Endothelial cell of umbilical vein (primary cell): ENCODE measurements around the gene POPDC3. TPM values are rescaled to one million over a fixed set of nuclear protein-coding genes. Genes with fewer than 3 reads are reported as not detected.
A peak's percentile ranks its signal among the peaks of the same experiment; 100 is the strongest.

ENCODE experiments used
- BruUV-seq: library from RNA; stranded (reverse); fragments of 400-500 nt; replicated peaks from 2 replicates; lab custom pipeline; 2021; lab: Mats Ljungman, UMichigan
- CTCF ChIA-PET: fragments of 300-600, 350-600 bp; sonication (Branson Sonifier 250); formaldehyde crosslinking; loops from one replicate; lab custom pipeline; 2021; ENCODE audit warnings: antibody characterized with exemption, inconsistent platforms; lab: Charles Lee
- POLR2A ChIA-PET: fragments of 300-600, 350-600 bp; sonication (Branson Sonifier 250); formaldehyde crosslinking; loops from one replicate; lab custom pipeline; 2021; ENCODE audit warnings: antibody characterized with exemption, inconsistent platforms; lab: Charles Lee
- DNase-seq: peaks from one replicate; pipeline ENCODE4 v3.0.0-alpha.2; 2011; ENCODE audit warnings: low read depth, low spot score
- FAIRE-seq: peaks from 2 replicates; lab custom pipeline; 2011; peaks lifted over from hg19 to GRCh38; lab: Jason Lieb, UNC
- H2AFZ ChIP-seq: 2 replicates; pipeline ENCODE4 v1.6.0; 2012; ENCODE audit warnings: low read depth, low read length, control low read depth, inconsistent platforms
- H3K27ac ChIP-seq: 2 replicates; pipeline ENCODE4 v1.5.1; 2011; ENCODE audit warnings: low read depth, mild to moderate bottlenecking, control low read depth, low read length, moderate library complexity; ENCODE audit not compliant: insufficient read depth
- H3K27me3 ChIP-seq, 2 experiments: 2 replicates each; pipeline versions ENCODE4 v1.6.0 to v1.6.1; 2011; ENCODE audit warnings: low read length in 2 of 2, mixed read lengths in 1 of 2; ENCODE audit not compliant: control insufficient read depth in 2 of 2, insufficient read depth in 2 of 2
- H3K36me3 ChIP-seq, 2 experiments: 2 replicates in 1 of 2; 3 replicates in 1 of 2; pipeline ENCODE4 v1.5.1; 2011; ENCODE audit warnings: low read length in 2 of 2, mild to moderate bottlenecking in 1 of 2, moderate library complexity in 1 of 2; ENCODE audit not compliant: control insufficient read depth in 2 of 2, insufficient read depth in 2 of 2; ENCODE audit errors: extremely low read depth in 1 of 2
- H3K4me1 ChIP-seq: 3 replicates; pipeline ENCODE4 v1.5.1; 2011; ENCODE audit warnings: mild to moderate bottlenecking, low read length; ENCODE audit not compliant: control insufficient read depth, insufficient read depth; ENCODE audit errors: extremely low read depth
- H3K4me2 ChIP-seq: 2 replicates; pipeline ENCODE4 v1.6.1; 2011; ENCODE audit warnings: low read length, control low read depth, mixed read lengths; ENCODE audit not compliant: insufficient read depth
- H3K4me3 ChIP-seq, 3 experiments: fragments of 200-600 bp in 1 of 3; sonication (generic), shearing (Covaris generic) in 1 of 3; replicated peaks in 1 of 3; 2 replicates each; pipeline ENCODE4 v1.5.1; 2011 to 2016; ENCODE audit warnings: control low read depth in 3 of 3, low read length in 3 of 3, mild to moderate bottlenecking in 2 of 3, inconsistent platforms in 1 of 3, low read depth in 1 of 3, moderate library complexity in 1 of 3; ENCODE audit not compliant: insufficient read depth in 1 of 3
- H3K79me2 ChIP-seq: 2 replicates; pipeline ENCODE4 v1.6.0; 2012; ENCODE audit warnings: low read length, inconsistent platforms; ENCODE audit not compliant: control insufficient read depth, insufficient read depth
- H3K9ac ChIP-seq: replicated peaks from 2 replicates; pipeline ENCODE3; 2011; ENCODE audit warnings: low read length, control low read depth; ENCODE audit not compliant: insufficient read depth; ENCODE audit errors: extremely low read depth
- H3K9me1 ChIP-seq: replicated peaks from 3 replicates; pipeline ENCODE4 v1.6.0; 2011; ENCODE audit warnings: mild to moderate bottlenecking, low read length; ENCODE audit not compliant: control insufficient read depth, insufficient read depth; ENCODE audit errors: extremely low read depth
- H3K9me3 ChIP-seq: replicated peaks from 2 replicates; pipeline ENCODE4 v1.5.1; 2012; ENCODE audit warnings: low read length, inconsistent platforms; ENCODE audit not compliant: control insufficient read depth, insufficient read depth
- H4K20me1 ChIP-seq: replicated peaks from 2 replicates; pipeline ENCODE3; 2011; ENCODE audit warnings: mild to moderate bottlenecking, low read length; ENCODE audit not compliant: control insufficient read depth, insufficient read depth; ENCODE audit errors: extremely low read depth
- CTCF ChIP-seq, 2 donors: IDR thresholded peaks; 1 replicate in 1 of 2; 2 replicates in 1 of 2; pipeline ENCODE4 v1.5.1; 2011; ENCODE audit warnings: low read length in 2 of 2, mild to moderate bottlenecking in 2 of 2, moderate library complexity in 2 of 2, control low read depth in 1 of 2, inconsistent platforms in 1 of 2, low read depth in 1 of 2; ENCODE audit not compliant: insufficient read depth in 1 of 2; ENCODE audit errors: extremely low read depth in 1 of 2
- EZH2 ChIP-seq: IDR thresholded peaks from 2 replicates; pipeline ENCODE4 v1.6.1; 2012; ENCODE audit warnings: borderline replicate concordance, low read depth, mild to moderate bottlenecking, moderate library complexity, low read length, inconsistent platforms; ENCODE audit not compliant: severe bottlenecking
- FOS ChIP-seq: IDR thresholded peaks from 2 replicates; pipeline ENCODE4 v1.6.1; 2011; ENCODE audit warnings: mild to moderate bottlenecking, low read length, moderate library complexity, borderline replicate concordance; ENCODE audit not compliant: insufficient read depth
- GATA2 ChIP-seq: IDR thresholded peaks from 2 replicates; pipeline ENCODE4 v1.7.0; 2011; ENCODE audit warnings: low read depth, mild to moderate bottlenecking, moderate library complexity, mixed read lengths, low read length; ENCODE audit not compliant: insufficient read length, insufficient read depth
- JUN ChIP-seq: IDR thresholded peaks from 2 replicates; pipeline ENCODE4 v1.6.1; 2011; ENCODE audit warnings: borderline replicate concordance, low read depth; ENCODE audit not compliant: insufficient read length, insufficient read depth
- MAX ChIP-seq: IDR thresholded peaks from 2 replicates; pipeline ENCODE4 v1.6.1; 2011; ENCODE audit not compliant: insufficient read depth, insufficient read length
- MYC ChIP-seq: IDR thresholded peaks from one replicate; pipeline ENCODE4 v1.6.1; 2011; ENCODE audit warnings: mild to moderate bottlenecking, low read depth, low read length
- POLR2A ChIP-seq: IDR thresholded peaks from 2 replicates; pipeline ENCODE4 v1.6.1; 2012; ENCODE audit warnings: low read depth, mild to moderate bottlenecking, control low read depth, low read length
- POLR2AphosphoS5 ChIP-seq: IDR thresholded peaks from 2 replicates; pipeline ENCODE4 v1.6.1; 2012; ENCODE audit warnings: low read depth, mild to moderate bottlenecking, control low read depth, low read length, moderate library complexity; ENCODE audit not compliant: insufficient read depth
- dilution Hi-C: fragments of 300-500 bp; cut with MboI; formaldehyde crosslinking; loops from one replicate; pipeline ENCODE4 v1.15.0; 2019; ENCODE audit warnings: low sequenced_read_pairs; ENCODE audit not compliant: extremely low pct_ligation_motif_present
- intact Hi-C: fragments of 100-400 bp; cut with micrococcal nuclease; formaldehyde crosslinking; loops from one replicate; pipeline ENCODE4 v1.10.0; 2022
- polyA plus RNA-seq, 4 experiments: library from polyadenylated mRNA; depleted of rRNA in 3 of 4; stranded (reverse) in 3 of 4; unstranded in 1 of 4; fragments of >200 nt; gene quantifications; 2 replicates each; pipeline versions ENCODE4 v1.2.1 to v1.2.3, GENCODE V29; 2011 to 2012; ENCODE audit warnings: missing spikeins in 1 of 4
- total RNA-seq: library from RNA; stranded (reverse); gene quantifications from 2 replicates; pipeline ENCODE4 v1.2.3, GENCODE V29; 2021

Gene POPDC3
- total and polyA plus RNA-seq, 2 donors (not counting 3 experiments of a cell fraction or from before 2014, with no cell fraction given), result 1.6 to 1.7 TPM

GRCh38 chr6:105135907-105136430 lies 43.8 kb downstream of the POPDC3 start:
- FAIRE-seq, result peak; percentile 50
- Histone ChIP-seq H4K20me1 (no peaks in the 10 kb centered on the region), H3K4me2 (peak overlapping the region; percentile 86), H3K27ac (no peak overlapping the region), H3K4me3 (peak overlapping the region; percentile 53 to 96 (median 76)), H3K4me1 (peaks cover 11% of the 10 kb centered on the region), H2AFZ (peak overlapping the region; percentile 100), H3K36me3 (no peaks in the 10 kb centered on the region), H3K27me3 (no peaks in the 10 kb centered on the region), H3K79me2 (no peaks in the 10 kb centered on the region), H3K9me3 (no peaks in the 10 kb centered on the region), H3K9ac (peak overlapping the region; percentile 63), H3K9me1 (no peaks in the 10 kb centered on the region)
- POLR2A ChIA-PET, result no interaction called here
- dilution Hi-C loops, result no loop called here
- intact Hi-C loops, result loop anchor here (1.0 to 5.0 kb wide), 3 partner anchors 43 to 267 kb away; partner anchors contain the start of gene PREP
- CTCF ChIA-PET, result interaction anchor here (0.8 to 1.9 kb wide), 14 partner anchors 9 to 266 kb away, joined by 3 to 29 read pairs (median 4); partner anchors contain the start of gene PREP
- no peak for TF ChIP-seq MAX
- no peak for TF ChIP-seq POLR2A
- TF ChIP-seq FOS, result no peak
- no peak for TF ChIP-seq POLR2AphosphoS5
- TF ChIP-seq JUN, result no peak
- TF ChIP-seq EZH2, result no peak
- no peak for TF ChIP-seq MYC
- no peak for TF ChIP-seq GATA2
- no peak for TF ChIP-seq CTCF (IDR thresholded peaks at IDR 0.05; ENCODE audit: extremely low read depth in 1 of 2, insufficient read depth in 1 of 2, low read depth in 1 of 2, low read length in 2 of 2)
- peak; percentile 18 for DNase-seq
- no TSS peak for BruUV-seq
